Spleen (tissue), 7 donors: ENCODE results near the gene CATSPERD.
"Not testable (repeated sequence)": the region's sequence is repeated elsewhere in the genome, so short reads cannot be mapped to it uniquely, and the experiment has no call there.

Experiments used
- CTCF ChIP-seq, 11 experiments: fragments of 200-600 bp in 7 of 11; fragments of 450-650 bp in 4 of 11; sonication (generic) in 4 of 11; IDR thresholded peaks in 8 of 11; conservative IDR thresholded peaks in 3 of 11; 1 replicate in 7 of 11; 2 replicates in 4 of 11; pipeline versions ENCODE4 v1.4.0 to v1.8.0; 2016 to 2021; ENCODE audit warnings: antibody characterized with exemption in 11 of 11, inconsistent platforms in 4 of 11, mild to moderate bottlenecking in 1 of 11
- POLR2A ChIP-seq, 3 donors: fragments of 450-650 bp; IDR thresholded peaks; one replicate each; pipeline ENCODE4 v1.5.1; 2017; ENCODE audit warnings: antibody characterized with exemption in 3 of 3, mild to moderate bottlenecking in 1 of 3
- donor health status: DM: no; HTN: no; CAD: no; lungs with moderate emphysema.
- donor health status: DM: no; HTN: no; CAD: no.
- donor health status: DM: no; HTN: no; CAD: no.

DNA sequence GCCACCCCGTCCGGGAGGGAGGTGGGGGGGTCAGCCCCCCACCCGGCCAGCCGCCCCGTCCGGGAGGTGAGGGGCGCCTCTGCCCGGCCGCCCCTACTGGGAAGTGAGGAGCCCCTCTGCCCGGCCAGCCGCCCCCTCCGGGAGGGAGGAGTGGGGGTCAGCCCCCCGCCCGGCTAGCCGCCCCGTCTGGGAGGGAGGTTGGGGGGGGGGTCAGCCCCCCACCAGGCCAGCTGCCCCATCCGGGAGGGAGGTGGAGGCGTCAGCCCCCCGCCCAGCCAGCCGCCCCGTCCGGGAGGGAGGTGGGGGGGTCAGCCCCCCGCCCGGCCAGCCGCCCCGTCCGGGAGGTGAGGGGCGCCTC, 18.4 kb upstream of the CATSPERD start:
- TF ChIP-seq POLR2A (IDR thresholded peaks at IDR 0.05); CTCF (IDR thresholded peaks at IDR 0.05 in 8 of 11, conservative IDR thresholded peaks at IDR 0.05 in 3 of 11): not testable (repeated sequence)
